Fibroblast of pulmonary artery (primary cell): ENCODE data around the gene ADAMTS13.

ENCODE experiments used
- DNase-seq: peaks from one replicate; pipeline ENCODE4 v3.0.0-alpha.2; 2010; ENCODE audit warnings: low read depth
- H3K4me3 ChIP-seq: replicated peaks from 2 replicates; pipeline ENCODE4 v1.5.1; 2011; ENCODE audit warnings: low read depth, mild to moderate bottlenecking, control low read depth, low read length, moderate library complexity
- TF ChIP-seq, protein P1 (sequence below): IDR thresholded peaks from 2 replicates; pipeline ENCODE4 v1.5.1; 2011; ENCODE audit warnings: mild to moderate bottlenecking, control low read depth, low read length, inconsistent platforms; ENCODE audit errors: missing control alignments

ADAMTS13 gene

DNA sequence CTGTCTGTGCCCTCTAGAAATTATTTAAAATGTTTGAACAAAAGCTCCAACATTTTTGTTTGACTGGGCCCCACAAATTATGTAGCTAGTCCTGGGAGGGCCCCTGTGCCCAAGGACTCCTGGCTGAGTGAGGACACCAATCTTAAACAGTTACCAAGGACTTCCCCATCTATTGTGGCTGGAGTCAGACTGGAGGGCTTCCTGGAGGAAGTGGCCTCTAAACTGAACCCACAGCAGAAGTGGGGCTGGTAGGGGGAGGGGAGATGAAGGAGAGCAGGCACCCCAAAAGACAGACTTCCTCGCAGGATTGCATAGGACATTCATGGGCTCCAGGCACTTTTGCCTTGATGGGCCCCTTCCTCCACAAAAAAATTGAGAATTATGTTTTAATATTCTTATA, 8.1 kb downstream of the ADAMTS13 start:
- no peak for DNase-seq
- no peak overlapping the region for H3K4me3 ChIP-seq
- TF ChIP-seq, protein P1, sequence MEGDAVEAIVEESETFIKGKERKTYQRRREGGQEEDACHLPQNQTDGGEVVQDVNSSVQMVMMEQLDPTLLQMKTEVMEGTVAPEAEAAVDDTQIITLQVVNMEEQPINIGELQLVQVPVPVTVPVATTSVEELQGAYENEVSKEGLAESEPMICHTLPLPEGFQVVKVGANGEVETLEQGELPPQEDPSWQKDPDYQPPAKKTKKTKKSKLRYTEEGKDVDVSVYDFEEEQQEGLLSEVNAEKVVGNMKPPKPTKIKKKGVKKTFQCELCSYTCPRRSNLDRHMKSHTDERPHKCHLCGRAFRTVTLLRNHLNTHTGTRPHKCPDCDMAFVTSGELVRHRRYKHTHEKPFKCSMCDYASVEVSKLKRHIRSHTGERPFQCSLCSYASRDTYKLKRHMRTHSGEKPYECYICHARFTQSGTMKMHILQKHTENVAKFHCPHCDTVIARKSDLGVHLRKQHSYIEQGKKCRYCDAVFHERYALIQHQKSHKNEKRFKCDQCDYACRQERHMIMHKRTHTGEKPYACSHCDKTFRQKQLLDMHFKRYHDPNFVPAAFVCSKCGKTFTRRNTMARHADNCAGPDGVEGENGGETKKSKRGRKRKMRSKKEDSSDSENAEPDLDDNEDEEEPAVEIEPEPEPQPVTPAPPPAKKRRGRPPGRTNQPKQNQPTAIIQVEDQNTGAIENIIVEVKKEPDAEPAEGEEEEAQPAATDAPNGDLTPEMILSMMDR = no peak

DNA sequence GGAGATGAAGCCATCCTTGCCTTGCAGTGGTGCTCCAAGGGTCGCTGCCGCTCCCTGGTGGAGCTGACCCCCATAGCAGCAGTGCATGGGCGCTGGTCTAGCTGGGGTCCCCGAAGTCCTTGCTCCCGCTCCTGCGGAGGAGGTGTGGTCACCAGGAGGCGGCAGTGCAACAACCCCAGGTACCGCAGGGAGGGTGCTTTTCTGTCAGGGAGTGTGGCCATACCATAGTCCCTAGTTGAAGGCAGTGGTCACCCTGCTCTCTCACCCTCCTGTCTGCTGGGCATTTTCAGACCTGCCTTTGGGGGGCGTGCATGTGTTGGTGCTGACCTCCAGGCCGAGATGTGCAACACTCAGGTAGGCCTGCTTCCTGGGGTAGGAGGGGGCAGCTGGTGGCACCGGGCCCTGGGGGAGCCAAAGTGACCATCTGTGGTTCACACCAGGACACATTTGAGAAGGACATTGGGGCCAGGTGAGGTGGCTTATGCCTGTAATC, 11.2 kb downstream of the ADAMTS13 start:
- TF ChIP-seq, protein P1 = no peak
- no peak for DNase-seq
- H3K4me3 ChIP-seq = no peak overlapping the region

DNA sequence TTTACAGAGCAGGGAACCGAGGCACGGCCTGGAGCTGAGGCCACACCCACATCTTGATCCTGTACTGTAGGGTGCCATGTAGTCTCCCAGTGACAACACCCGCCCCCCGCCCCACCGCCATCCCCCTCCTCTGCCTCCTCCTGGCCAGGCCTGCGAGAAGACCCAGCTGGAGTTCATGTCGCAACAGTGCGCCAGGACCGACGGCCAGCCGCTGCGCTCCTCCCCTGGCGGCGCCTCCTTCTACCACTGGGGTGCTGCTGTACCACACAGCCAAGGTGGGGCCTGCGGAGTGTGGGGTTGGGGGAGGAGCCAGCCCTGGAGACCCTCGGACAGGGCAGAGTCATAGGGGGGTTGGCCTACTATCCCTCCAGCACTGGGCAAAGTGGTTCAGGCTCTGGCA, 14.5 kb downstream of the ADAMTS13 start:
- TF ChIP-seq, protein P1 = no peak
- no peak for DNase-seq
- H3K4me3 ChIP-seq = no peak overlapping the region

DNA sequence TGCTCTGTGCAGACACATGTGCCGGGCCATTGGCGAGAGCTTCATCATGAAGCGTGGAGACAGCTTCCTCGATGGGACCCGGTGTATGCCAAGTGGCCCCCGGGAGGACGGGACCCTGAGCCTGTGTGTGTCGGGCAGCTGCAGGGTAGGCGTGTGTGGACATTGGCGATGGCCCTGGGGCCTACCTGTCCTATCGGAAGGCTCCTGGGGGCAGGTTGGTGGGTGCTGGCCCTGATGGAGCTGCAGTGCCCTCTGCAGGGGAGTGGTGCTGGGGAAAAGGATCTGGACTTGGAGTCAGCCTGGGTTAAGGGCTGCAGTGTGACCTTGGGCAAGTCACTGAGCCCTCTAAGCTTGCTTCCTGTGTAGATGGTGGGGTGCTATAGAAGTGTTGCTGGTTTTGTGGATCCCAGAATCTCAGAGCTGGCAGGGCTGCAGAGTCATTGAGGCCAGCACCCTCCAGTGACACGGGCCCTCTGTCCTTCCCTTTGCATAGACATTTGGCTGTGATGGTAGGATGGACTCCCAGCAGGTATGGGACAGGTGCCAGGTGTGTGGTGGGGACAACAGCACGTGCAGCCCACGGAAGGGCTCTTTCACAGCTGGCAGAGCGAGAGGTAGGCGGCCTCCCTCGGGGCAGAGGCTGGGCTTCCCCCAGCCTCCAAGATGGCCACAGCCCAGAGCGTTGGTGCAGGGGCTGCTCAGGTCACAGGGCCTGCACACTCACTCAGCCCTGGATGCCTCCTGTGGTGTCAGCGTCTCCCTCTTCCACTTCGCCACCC, 15.8 kb downstream of the ADAMTS13 start:
- TF ChIP-seq, protein P1 = no peak
- H3K4me3 ChIP-seq = no peak overlapping the region
- no peak for DNase-seq

DNA sequence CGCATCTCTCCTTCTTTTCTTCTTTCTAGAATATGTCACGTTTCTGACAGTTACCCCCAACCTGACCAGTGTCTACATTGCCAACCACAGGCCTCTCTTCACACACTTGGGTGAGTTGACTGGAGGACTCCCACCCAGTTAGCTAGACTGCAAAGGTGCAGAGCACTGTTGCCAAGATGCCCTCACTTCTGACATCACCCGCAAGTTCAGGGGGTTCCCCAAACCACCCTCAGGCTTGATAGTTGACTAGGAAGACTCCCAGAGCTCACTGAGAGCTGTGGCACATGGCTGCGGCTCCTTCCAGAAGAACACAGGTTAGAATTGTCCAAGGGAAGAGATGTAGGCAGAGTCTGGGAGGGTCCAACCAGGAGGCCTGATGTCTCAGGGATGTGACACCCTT, 17.2 kb downstream of the ADAMTS13 start:
- H3K4me3 ChIP-seq = no peak overlapping the region
- no peak for DNase-seq
- TF ChIP-seq, protein P1 = no peak

DNA sequence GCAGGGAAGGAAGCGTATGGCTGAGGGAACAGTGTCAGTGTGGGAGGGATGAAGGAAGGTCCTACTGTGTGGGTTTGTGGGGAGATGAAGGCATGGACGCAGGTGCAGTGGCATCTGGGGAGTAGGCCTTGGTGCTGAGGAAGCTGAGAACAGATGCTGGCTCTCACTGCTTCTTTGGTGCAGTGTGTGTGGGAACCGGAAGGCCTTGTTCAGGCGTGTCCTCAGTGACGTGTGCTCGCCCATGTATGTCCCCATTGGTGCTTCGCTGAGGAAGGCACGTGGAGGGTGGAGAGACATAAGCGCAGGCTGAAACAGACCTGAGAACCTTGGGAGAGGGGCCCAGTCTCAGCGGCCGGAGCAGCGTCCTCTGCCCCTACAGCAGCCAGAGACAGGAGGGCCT, 18.7 kb downstream of the ADAMTS13 start:
- H3K4me3 ChIP-seq = no peak overlapping the region
- TF ChIP-seq, protein P1 = no peak
- DNase-seq = no peak

DNA sequence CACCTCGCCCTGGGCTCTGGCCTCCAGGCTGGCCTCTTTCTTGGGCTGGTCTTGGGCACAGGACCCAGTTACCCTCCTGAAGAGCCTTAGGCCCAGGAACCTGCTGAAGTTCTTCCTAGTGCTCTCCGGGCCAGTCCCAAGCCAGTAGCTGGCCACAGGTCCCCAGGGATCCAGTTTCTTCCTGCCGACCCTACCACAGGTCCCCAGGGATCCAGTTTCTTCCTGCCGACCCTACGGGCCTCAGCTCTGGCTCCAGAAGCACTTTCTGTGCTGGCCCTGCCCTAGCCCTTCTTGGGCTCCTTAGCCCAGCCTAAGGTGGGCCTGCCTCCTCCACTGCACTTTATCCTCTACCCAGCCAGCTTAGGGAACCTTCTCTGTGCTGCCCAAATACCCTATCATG, 19.4 kb downstream of the ADAMTS13 start:
- TF ChIP-seq, protein P1 = no peak
- no peak overlapping the region for H3K4me3 ChIP-seq
- DNase-seq = no peak
